ENCODE data around the gene NEURL1B.

Gene NEURL1B

DNA sequence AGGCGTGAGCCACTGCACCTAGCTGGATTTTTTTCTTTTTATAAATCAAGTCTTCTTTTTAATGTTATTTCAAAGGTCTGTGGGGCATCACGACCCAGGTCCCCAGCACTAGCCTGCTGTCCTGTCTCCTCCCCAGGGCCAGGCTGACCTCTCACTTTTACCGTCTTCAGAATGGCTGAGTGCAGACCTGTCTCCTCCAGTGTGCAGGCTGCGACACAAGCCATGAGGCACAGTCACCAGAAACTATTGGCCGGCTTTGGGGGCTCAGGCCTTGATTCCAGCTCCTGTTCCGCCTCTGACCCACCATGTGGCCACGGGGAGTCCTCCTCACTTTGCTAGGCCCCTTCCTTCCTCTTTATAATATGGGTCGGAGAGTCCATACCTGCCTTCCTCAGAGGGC lies 46.6 kb upstream of the NEURL1B start:
- no peak for DNase-seq (ENCODE audit: low read depth)
- no peak overlapping the region for H3K4me3 ChIP-seq (ENCODE audit: low read depth, low read length)
- TF ChIP-seq MYC (IDR thresholded peaks at IDR 0.05; ENCODE audit: low read depth, low read length) (no peak), POLR2A (IDR thresholded peaks at IDR 0.05; ENCODE audit: extremely low read depth, insufficient read length) (no peak)
- TF ChIP-seq, protein P1, sequence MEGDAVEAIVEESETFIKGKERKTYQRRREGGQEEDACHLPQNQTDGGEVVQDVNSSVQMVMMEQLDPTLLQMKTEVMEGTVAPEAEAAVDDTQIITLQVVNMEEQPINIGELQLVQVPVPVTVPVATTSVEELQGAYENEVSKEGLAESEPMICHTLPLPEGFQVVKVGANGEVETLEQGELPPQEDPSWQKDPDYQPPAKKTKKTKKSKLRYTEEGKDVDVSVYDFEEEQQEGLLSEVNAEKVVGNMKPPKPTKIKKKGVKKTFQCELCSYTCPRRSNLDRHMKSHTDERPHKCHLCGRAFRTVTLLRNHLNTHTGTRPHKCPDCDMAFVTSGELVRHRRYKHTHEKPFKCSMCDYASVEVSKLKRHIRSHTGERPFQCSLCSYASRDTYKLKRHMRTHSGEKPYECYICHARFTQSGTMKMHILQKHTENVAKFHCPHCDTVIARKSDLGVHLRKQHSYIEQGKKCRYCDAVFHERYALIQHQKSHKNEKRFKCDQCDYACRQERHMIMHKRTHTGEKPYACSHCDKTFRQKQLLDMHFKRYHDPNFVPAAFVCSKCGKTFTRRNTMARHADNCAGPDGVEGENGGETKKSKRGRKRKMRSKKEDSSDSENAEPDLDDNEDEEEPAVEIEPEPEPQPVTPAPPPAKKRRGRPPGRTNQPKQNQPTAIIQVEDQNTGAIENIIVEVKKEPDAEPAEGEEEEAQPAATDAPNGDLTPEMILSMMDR (IDR thresholded peaks at IDR 0.05; ENCODE audit: low read depth, low read length), result no peak
- TF ChIP-seq, protein P2, sequence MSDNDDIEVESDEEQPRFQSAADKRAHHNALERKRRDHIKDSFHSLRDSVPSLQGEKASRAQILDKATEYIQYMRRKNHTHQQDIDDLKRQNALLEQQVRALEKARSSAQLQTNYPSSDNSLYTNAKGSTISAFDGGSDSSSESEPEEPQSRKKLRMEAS (IDR thresholded peaks at IDR 0.05; ENCODE audit: low read depth, low read length), result no peak

DNA sequence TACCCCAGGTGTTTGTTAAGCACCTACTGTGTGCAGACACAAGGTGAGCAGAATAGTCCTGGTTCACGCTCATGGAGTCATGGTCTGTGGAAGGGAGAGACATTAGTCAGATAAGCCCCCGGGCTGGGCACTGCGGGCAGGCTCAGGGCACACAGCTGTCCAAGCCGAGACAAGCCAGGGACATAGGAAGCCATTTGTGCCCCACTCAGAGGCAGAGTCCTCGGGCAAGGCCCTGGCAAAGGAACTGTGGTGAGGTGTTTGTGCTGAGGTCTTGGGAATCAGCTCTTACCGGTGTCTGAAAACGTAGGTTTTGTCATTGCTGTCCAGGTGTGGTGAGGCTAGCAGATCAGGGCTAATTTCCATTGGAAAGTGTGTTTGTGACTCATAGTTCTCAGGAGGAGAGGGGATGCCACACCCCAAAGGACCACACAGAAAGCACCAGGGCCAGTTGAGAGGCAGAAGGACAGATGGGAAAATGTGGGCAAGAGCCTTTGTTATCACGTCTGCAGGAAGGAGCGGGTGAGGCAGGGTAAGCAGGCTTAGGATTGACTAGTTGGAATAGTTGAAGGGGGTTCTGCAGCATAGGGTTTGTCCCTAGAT lies 46.1 kb upstream of the NEURL1B start:
- DNase-seq (ENCODE audit: low read depth), result no peak
- H3K4me3 ChIP-seq (ENCODE audit: low read depth, low read length), result no peak overlapping the region
- no peak for TF ChIP-seq POLR2A (IDR thresholded peaks at IDR 0.05; ENCODE audit: extremely low read depth, insufficient read length)
- no peak for TF ChIP-seq MYC (IDR thresholded peaks at IDR 0.05; ENCODE audit: low read depth, low read length)
- TF ChIP-seq, protein P2 (IDR thresholded peaks at IDR 0.05; ENCODE audit: low read depth, low read length), result no peak

GRCh38 chr5:172595596-172596455 lies 45.2 kb upstream of the NEURL1B start:
- no peak overlapping the region for H3K4me3 ChIP-seq (ENCODE audit: low read depth, low read length)
- no peak for DNase-seq (ENCODE audit: low read depth)
- TF ChIP-seq POLR2A (IDR thresholded peaks at IDR 0.05; ENCODE audit: extremely low read depth, insufficient read length), result no peak
- TF ChIP-seq, protein P1 (IDR thresholded peaks at IDR 0.05; ENCODE audit: low read depth, low read length), result no peak
- TF ChIP-seq MYC (IDR thresholded peaks at IDR 0.05; ENCODE audit: low read depth, low read length), result no peak
- TF ChIP-seq, protein P2 (IDR thresholded peaks at IDR 0.05; ENCODE audit: low read depth, low read length), result no peak

- H3K4me3 ChIP-seq (ENCODE audit: low read depth, low read length), result no peak overlapping the region
- TF ChIP-seq, protein P1 (IDR thresholded peaks at IDR 0.05; ENCODE audit: low read depth, low read length), result no peak
- TF ChIP-seq, protein P2 (IDR thresholded peaks at IDR 0.05; ENCODE audit: low read depth, low read length), result no peak
- no peak for DNase-seq (ENCODE audit: low read depth)
These were observed 44.3 kb upstream of the NEURL1B start for GRCh38 chr5:172596638-172597231.

GRCh38 chr5:172597755-172598155 lies 43.3 kb upstream of the NEURL1B start:
- no peak for DNase-seq (ENCODE audit: low read depth)
- TF ChIP-seq, protein P1 (IDR thresholded peaks at IDR 0.05; ENCODE audit: low read depth, low read length), result no peak
- TF ChIP-seq, protein P2 (IDR thresholded peaks at IDR 0.05; ENCODE audit: low read depth, low read length), result no peak
- TF ChIP-seq MYC (IDR thresholded peaks at IDR 0.05; ENCODE audit: low read depth, low read length) (no peak), POLR2A (IDR thresholded peaks at IDR 0.05; ENCODE audit: extremely low read depth, insufficient read length) (no peak)
- H3K4me3 ChIP-seq (ENCODE audit: low read depth, low read length), result no peak overlapping the region
